Neural progenitor cell (in vitro differentiated cells): ENCODE measurements around the gene CORIN.

ENCODE experiments used
- CTCF ChIP-seq: fragments of 200-600 bp; sonication (generic); IDR thresholded peaks from 2 replicates; pipeline ENCODE4 v1.5.1; 2017; ENCODE audit warnings: antibody characterized with exemption, mild to moderate bottlenecking
- EZH2phosphoT487 ChIP-seq: fragments of 200-600 bp; sonication (generic); IDR thresholded peaks from 2 replicates; pipeline ENCODE4 v1.6.1; 2017; ENCODE audit warnings: antibody characterized with exemption

- no peak for TF ChIP-seq CTCF
- TF ChIP-seq EZH2phosphoT487 = no peak
These were observed 96.7 kb downstream of the CORIN start for GRCh38 chr4:47741200-47741599.
